Natural killer cell (primary cell): ENCODE data around the gene OSGIN1. TPM values are rescaled to one million over a fixed set of nuclear protein-coding genes. Genes with fewer than 3 reads are reported as not detected.

Experiments
- ATAC-seq, 3 donors: fragments of 150-1000 bp in 2 of 3; fragments of 200-7000 bp in 1 of 3; cut with Tn5 transposase; 1 replicate in 1 of 3; 2 replicates in 2 of 3; pipeline ENCODE4 v1.10.0; 2021; ENCODE audit warnings: mild to moderate bottlenecking in 2 of 3, moderate library complexity in 2 of 3
- DNase-seq, 2 donors: peaks; one replicate each; pipeline versions ENCODE4 v3.0.0 to v3.0.0-alpha.2; 2013 to 2021; ENCODE audit warnings: mixed read lengths in 1 of 2
- H3K27ac ChIP-seq: one replicate; pipeline ENCODE4 v1.5.1; 2013; ENCODE audit warnings: mild to moderate bottlenecking, low read length
- H3K27me3 ChIP-seq: one replicate; pipeline ENCODE4 v1.6.1; 2013; ENCODE audit warnings: low read length; ENCODE audit not compliant: control insufficient read depth, insufficient read depth
- H3K36me3 ChIP-seq: one replicate; pipeline ENCODE4 v1.6.1; 2013; ENCODE audit warnings: low read length; ENCODE audit not compliant: control insufficient read depth, insufficient read depth
- H3K4me1 ChIP-seq: one replicate; pipeline ENCODE4 v1.6.1; 2013; ENCODE audit warnings: low read length; ENCODE audit not compliant: control insufficient read depth, insufficient read depth
- H3K4me3 ChIP-seq: one replicate; pipeline ENCODE4 v1.5.1; 2013; ENCODE audit warnings: low read length
- H3K9me3 ChIP-seq: one replicate; pipeline ENCODE4 v1.6.1; 2013; ENCODE audit warnings: low read length; ENCODE audit not compliant: control insufficient read depth, insufficient read depth
- H3K27ac Mint-ChIP-seq, 2 donors: one replicate each; pipeline ENCODE4 v1.8.0; 2022; ENCODE audit warnings: mild to moderate bottlenecking in 2 of 2, mixed read lengths in 2 of 2, moderate library complexity in 1 of 2
- H3K27me3 Mint-ChIP-seq, 2 donors: one replicate each; pipeline ENCODE4 v1.8.0; 2022; ENCODE audit warnings: low read depth in 2 of 2, mixed read lengths in 2 of 2
- H3K36me3 Mint-ChIP-seq: one replicate; pipeline ENCODE4 v1.8.0; 2022; ENCODE audit warnings: mixed read lengths
- H3K4me1 Mint-ChIP-seq, 2 donors: one replicate each; pipeline ENCODE4 v1.8.0; 2022; ENCODE audit warnings: mixed read lengths in 2 of 2
- H3K4me3 Mint-ChIP-seq: one replicate; pipeline ENCODE4 v1.8.0; 2022; ENCODE audit warnings: mild to moderate bottlenecking, moderate library complexity, mixed read lengths
- H3K9me3 Mint-ChIP-seq, 2 donors: one replicate each; pipeline ENCODE4 v1.8.0; 2022; ENCODE audit warnings: mixed read lengths in 2 of 2
- CTCF ChIP-seq: fragments of 200-600 bp; IDR thresholded peaks from one replicate; pipeline ENCODE4 v1.8.0; 2022; ENCODE audit warnings: antibody characterized with exemption
- WGBS: methylation state at CpG from one replicate; pipeline ENCODE4 v1.1.7; 2013; ENCODE audit warnings: missing lambda C conversion rate; ENCODE audit not compliant: insufficient coverage; 5-methylcytosine and 5-hydroxymethylcytosine counted together
- intact Hi-C: fragments of 100-400 bp; cut with micrococcal nuclease; formaldehyde crosslinking; loops from one replicate; pipeline ENCODE4 v1.14.2; 2022
- total RNA-seq, 4 donors: library from RNA; stranded (reverse); fragments of 120-200 nt in 1 of 4; gene quantifications; one replicate each; pipeline versions ENCODE4 v1.2.3 to v1.2.4, GENCODE V29; 2013 to 2022

OSGIN1 gene
- total RNA-seq, 3 donors from 2014 or later (not counting 1 experiment from before 2014, with no cell fraction given): 3.9 to 4.1 (median 4.0) TPM

GRCh38 chr16:83935858-83936255, 17.2 kb upstream of the OSGIN1 start:
- Histone ChIP-seq H3K4me1 (peaks cover 3% of the 10 kb centered on the region), H3K27me3 (no peaks in the 10 kb centered on the region), H3K36me3 (no peaks in the 10 kb centered on the region), H3K4me3 (no peak overlapping the region), H3K9me3 (no peaks in the 10 kb centered on the region), H3K27ac (no peak overlapping the region)
- no peak for ATAC-seq
- Mint-ChIP-seq H3K9me3 (no peaks in the 10 kb centered on the region), H3K4me1 (peaks cover 0 to 10% of the 10 kb centered on the region in 2 donors), H3K27me3 (no peaks in the 10 kb centered on the region), H3K27ac (no peak overlapping the region), H3K4me3 (no peak overlapping the region), H3K36me3 (no peaks in the 10 kb centered on the region)
- TF ChIP-seq CTCF: no peak
- intact Hi-C loops: no loop called here
- no peak for DNase-seq
- 90% methylated on average over 10 of the region's 10 CpGs for WGBS

GRCh38 chr16:83936581-83937165, 16.4 kb upstream of the OSGIN1 start:
- DNase-seq: no peak
- Histone ChIP-seq H3K4me3 (no peak overlapping the region), H3K27me3 (no peaks in the 10 kb centered on the region), H3K36me3 (no peaks in the 10 kb centered on the region), H3K4me1 (peaks cover 3% of the 10 kb centered on the region), H3K27ac (no peak overlapping the region), H3K9me3 (no peaks in the 10 kb centered on the region)
- WGBS: 96% methylated on average over 19 of the region's 19 CpGs
- no peak for ATAC-seq
- peaks cover 0 to 10% of the 10 kb centered on the region in 2 donors for H3K4me1 Mint-ChIP-seq
- intact Hi-C loops: no loop called here
- H3K27me3 Mint-ChIP-seq: no peaks in the 10 kb centered on the region
- H3K9me3 Mint-ChIP-seq: no peaks in the 10 kb centered on the region
- no peak for TF ChIP-seq CTCF
- H3K4me3 Mint-ChIP-seq: no peak overlapping the region
- H3K27ac Mint-ChIP-seq: no peak overlapping the region
- no peaks in the 10 kb centered on the region for H3K36me3 Mint-ChIP-seq

DNA sequence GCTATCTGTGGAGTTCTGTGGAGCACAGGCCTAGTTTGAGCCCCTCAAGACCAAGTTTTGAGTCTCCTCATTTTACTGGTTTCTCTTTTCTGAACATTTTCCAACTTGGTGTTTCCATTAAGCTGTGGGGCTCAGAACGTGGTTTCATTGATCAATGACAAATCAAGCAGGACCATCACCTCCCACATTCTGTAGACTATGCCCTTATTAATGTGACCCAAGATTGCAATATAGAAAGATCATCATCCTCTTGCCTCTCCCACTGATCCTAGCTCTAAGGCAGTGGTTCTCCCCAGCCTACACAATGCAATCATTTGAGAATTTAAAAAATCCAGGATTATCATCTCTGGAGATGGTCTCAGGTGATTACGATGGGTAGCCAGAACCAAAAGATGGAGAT, 15.8 kb upstream of the OSGIN1 start:
- Mint-ChIP-seq H3K27me3 (no peaks in the 10 kb centered on the region), H3K36me3 (no peaks in the 10 kb centered on the region), H3K4me3 (no peak overlapping the region), H3K9me3 (no peaks in the 10 kb centered on the region), H3K27ac (no peak overlapping the region), H3K4me1 (peaks cover 0 to 10% of the 10 kb centered on the region in 2 donors)
- intact Hi-C loops: no loop called here
- Histone ChIP-seq H3K4me1 (peaks cover 3% of the 10 kb centered on the region), H3K36me3 (no peaks in the 10 kb centered on the region), H3K9me3 (no peaks in the 10 kb centered on the region), H3K27ac (no peak overlapping the region), H3K4me3 (no peak overlapping the region), H3K27me3 (no peaks in the 10 kb centered on the region)
- ATAC-seq (no peak), DNase-seq (no peak)
- WGBS: 94% methylated on average over 2 of the region's 2 CpGs
- TF ChIP-seq CTCF: no peak
